ENCODE data around the gene ABCA12.

- TF ChIP-seq, protein P1, sequence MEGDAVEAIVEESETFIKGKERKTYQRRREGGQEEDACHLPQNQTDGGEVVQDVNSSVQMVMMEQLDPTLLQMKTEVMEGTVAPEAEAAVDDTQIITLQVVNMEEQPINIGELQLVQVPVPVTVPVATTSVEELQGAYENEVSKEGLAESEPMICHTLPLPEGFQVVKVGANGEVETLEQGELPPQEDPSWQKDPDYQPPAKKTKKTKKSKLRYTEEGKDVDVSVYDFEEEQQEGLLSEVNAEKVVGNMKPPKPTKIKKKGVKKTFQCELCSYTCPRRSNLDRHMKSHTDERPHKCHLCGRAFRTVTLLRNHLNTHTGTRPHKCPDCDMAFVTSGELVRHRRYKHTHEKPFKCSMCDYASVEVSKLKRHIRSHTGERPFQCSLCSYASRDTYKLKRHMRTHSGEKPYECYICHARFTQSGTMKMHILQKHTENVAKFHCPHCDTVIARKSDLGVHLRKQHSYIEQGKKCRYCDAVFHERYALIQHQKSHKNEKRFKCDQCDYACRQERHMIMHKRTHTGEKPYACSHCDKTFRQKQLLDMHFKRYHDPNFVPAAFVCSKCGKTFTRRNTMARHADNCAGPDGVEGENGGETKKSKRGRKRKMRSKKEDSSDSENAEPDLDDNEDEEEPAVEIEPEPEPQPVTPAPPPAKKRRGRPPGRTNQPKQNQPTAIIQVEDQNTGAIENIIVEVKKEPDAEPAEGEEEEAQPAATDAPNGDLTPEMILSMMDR (IDR thresholded peaks at IDR 0.05) = no peak
- TF ChIP-seq POLR2AphosphoS5 (IDR thresholded peaks at IDR 0.05; ENCODE audit: insufficient read depth in 1 of 2, low read depth in 1 of 2) (no peak), POLR2A (IDR thresholded peaks at IDR 0.05) (no peak)
Measured at GRCh38 chr2:215136669-215137328, 1.6 kb downstream of the ABCA12 start.

Data from vagina (tissue), 2 donors.